HepG2 (cell line): ENCODE results near the gene HNRNPUL2. TPM values are rescaled to one million over a fixed set of nuclear protein-coding genes. Genes with fewer than 3 reads are reported as not detected.

Experiments used
- ATAC-seq: fragments of 200-7000 bp; cut with Tn5 transposase; 3 replicates; pipeline ENCODE4 v1.9.1; 2020; ENCODE audit warnings: mild to moderate bottlenecking, moderate library complexity
- BruUV-seq: library from RNA; stranded (reverse); fragments of 400-500 nt; replicated peaks from 2 replicates; lab custom pipeline; 2021; lab: Mats Ljungman, UMichigan
- CTCF ChIA-PET: fragments of 300-600 bp; formaldehyde crosslinking; extraction: SDS; loops from one replicate; lab custom pipeline; 2021; ENCODE audit warnings: low total read pairs, inconsistent platforms, low intra/inter-chr PET ratio; lab: Yijun Ruan, JAX
- POLR2A ChIA-PET: fragments of 350-600 bp; sonication (Branson Sonifier 250); formaldehyde crosslinking; loops from one replicate; lab custom pipeline; 2020; ENCODE audit warnings: antibody characterized with exemption, inconsistent platforms; lab: Yijun Ruan, JAX
- DNase-seq: peaks from one replicate; pipeline ENCODE4 v3.0.0-alpha.2; 2015; ENCODE audit warnings: low spot score
- FAIRE-seq: peaks from 3 replicates; lab custom pipeline; 2011; peaks lifted over from hg19 to GRCh38; lab: Jason Lieb, UNC
- H2AFZ ChIP-seq: one replicate; pipeline ENCODE4 v1.6.1; 2011; ENCODE audit warnings: low read length, inconsistent platforms
- H3K27ac ChIP-seq: fragments of 300-600 bp; 3 replicates; pipeline ENCODE4 v1.8.0; 2011; ENCODE audit warnings: mixed run types, mild to moderate bottlenecking, mixed read lengths, low read length, inconsistent platforms; ENCODE audit not compliant: insufficient read depth; ENCODE audit errors: extremely low read length
- H3K27me3 ChIP-seq, 2 experiments: fragments of 200-600 bp in 1 of 2; 2 replicates in 1 of 2; 3 replicates in 1 of 2; pipeline versions ENCODE4 v1.6.0 to v1.8.0; 2011; ENCODE audit warnings: low read length in 2 of 2, mild to moderate bottlenecking in 2 of 2, moderate library complexity in 2 of 2, inconsistent platforms in 1 of 2; ENCODE audit not compliant: insufficient read depth in 2 of 2, control insufficient read depth in 1 of 2
- H3K36me3 ChIP-seq, 2 experiments: fragments of 200-600 bp in 1 of 2; replicated peaks in 1 of 2; 2 replicates in 1 of 2; 3 replicates in 1 of 2; pipeline versions ENCODE4 v1.5.1 to v1.8.0; 2011; ENCODE audit warnings: low read length in 2 of 2, inconsistent platforms in 1 of 2; ENCODE audit not compliant: insufficient read depth in 2 of 2, control insufficient read depth in 1 of 2
- H3K4me1 ChIP-seq: 2 replicates; pipeline ENCODE4 v1.5.1; 2012; ENCODE audit warnings: low read length, inconsistent platforms; ENCODE audit not compliant: insufficient read depth
- H3K4me2 ChIP-seq: 2 replicates; pipeline ENCODE4 v1.6.0; 2011; ENCODE audit warnings: low read depth, low read length, inconsistent platforms
- H3K4me3 ChIP-seq, 3 experiments: fragments of 200-600 bp in 1 of 3; sonication (generic), shearing (Covaris generic) in 1 of 3; replicated peaks in 1 of 3; 2 replicates each; pipeline ENCODE4 v1.5.1; 2011 to 2016; ENCODE audit warnings: low read length in 3 of 3, inconsistent platforms in 2 of 3, low read depth in 2 of 3, mild to moderate bottlenecking in 2 of 3, control low read depth in 1 of 3, mixed read lengths in 1 of 3; ENCODE audit not compliant: insufficient read depth in 1 of 3
- H3K79me2 ChIP-seq: one replicate; pipeline ENCODE4 v1.6.1; 2011; ENCODE audit warnings: low read length, inconsistent platforms; ENCODE audit not compliant: insufficient read depth
- H3K9ac ChIP-seq: 2 replicates; pipeline ENCODE4 v1.6.0; 2011; ENCODE audit warnings: mild to moderate bottlenecking, low read depth, low read length, inconsistent platforms; ENCODE audit not compliant: insufficient read depth
- H3K9me3 ChIP-seq: 2 replicates; pipeline ENCODE4 v1.5.1; 2012; ENCODE audit warnings: mild to moderate bottlenecking, low read length
- H4K20me1 ChIP-seq: 2 replicates; pipeline ENCODE4 v1.6.0; 2011; ENCODE audit warnings: inconsistent platforms, mild to moderate bottlenecking, low read length, moderate library complexity; ENCODE audit not compliant: insufficient read depth
- CREB1 ChIP-seq, 2 experiments: fragments of 450-650 bp in 1 of 2; IDR thresholded peaks; 2 replicates each; pipeline ENCODE4 v1.6.1; 2016 to 2017; ENCODE audit warnings: control low read depth in 1 of 2, mild to moderate bottlenecking in 1 of 2, missing compliant biosample characterization in 1 of 2, missing genetic modification characterization in 1 of 2
- KLF11 ChIP-seq: IDR thresholded peaks from 2 replicates; pipeline ENCODE4 v1.6.1; 2016; ENCODE audit warnings: missing compliant biosample characterization
- PHF20 ChIP-seq: sonication (generic); formaldehyde crosslinking; IDR thresholded peaks from 2 replicates; pipeline ENCODE4 v1.5.0; 2020; ENCODE audit warnings: mild to moderate bottlenecking, missing genetic modification reagents
- REPIN1 ChIP-seq: sonication (generic); formaldehyde crosslinking; IDR thresholded peaks from 2 replicates; pipeline ENCODE4 v1.8.0; 2022; ENCODE audit warnings: missing genetic modification reagents, low read depth, mild to moderate bottlenecking, borderline replicate concordance
- SETDB1 ChIP-seq: sonication (generic); formaldehyde crosslinking; IDR thresholded peaks from 2 replicates; pipeline ENCODE4 v1.5.1; 2020; ENCODE audit warnings: missing genetic modification reagents, mild to moderate bottlenecking, borderline replicate concordance
- SNAI1 ChIP-seq: sonication (generic); formaldehyde crosslinking; IDR thresholded peaks from 2 replicates; pipeline ENCODE4 v1.5.0; 2020; ENCODE audit warnings: mild to moderate bottlenecking, missing genetic modification reagents, borderline replicate concordance
- SP1 ChIP-seq, 2 experiments: fragments of 450-650 bp in 1 of 2; sonication (generic) in 1 of 2; formaldehyde crosslinking in 1 of 2; IDR thresholded peaks; 2 replicates each; pipeline versions ENCODE4 v1.4.0 to v1.6.1; 2016 to 2020; ENCODE audit warnings: missing genetic modification reagents in 1 of 2
- ZMYM4 ChIP-seq: sonication (generic); formaldehyde crosslinking; IDR thresholded peaks from 2 replicates; pipeline ENCODE4 v1.8.1; 2023; ENCODE audit warnings: mild to moderate bottlenecking, missing genetic modification reagents
- ZNF564 ChIP-seq: sonication (generic); formaldehyde crosslinking; IDR thresholded peaks from 2 replicates; pipeline ENCODE4 v1.8.1; 2023; ENCODE audit warnings: mild to moderate bottlenecking, missing genetic modification reagents
- ZNF644 ChIP-seq: IDR thresholded peaks from 2 replicates; pipeline ENCODE4 v1.6.1; 2016; ENCODE audit warnings: low read depth
- ZNF792 ChIP-seq: IDR thresholded peaks from 2 replicates; pipeline ENCODE4 v1.6.1; 2016
- WGBS: methylation state at CpG from one replicate; pipeline ENCODE4 v1.1.6; 2017; ENCODE audit warnings: low lambda C conversion rate; 5-methylcytosine and 5-hydroxymethylcytosine counted together
- in situ Hi-C: cut with HindIII; loops from 2 replicates; pipeline ENCODE4 v1.10.0; 2017; ENCODE audit warnings: low pct_unique_long_range_greater_than_20kb; ENCODE audit not compliant: extremely low pct_ligation_motif_present
- intact Hi-C: fragments of 100-400 bp; cut with micrococcal nuclease; formaldehyde crosslinking; loops from one replicate; pipeline ENCODE4 v1.10.0; 2022; ENCODE audit not compliant: unreplicated experiment
- polyA plus RNA-seq, 8 experiments: library from polyadenylated mRNA; depleted of rRNA in 3 of 8; stranded (reverse) in 7 of 8; unstranded in 1 of 8; fragments of >200 nt; fragmentation: Illumina TruSeq in 4 of 8; extraction: Trizol in 4 of 8; gene quantifications; 2 replicates each; pipeline versions ENCODE4 v1.2.1 to v1.2.3, GENCODE V29; 2011 to 2016; ENCODE audit warnings: low read depth in 4 of 8, missing spikeins in 1 of 8, mixed read lengths in 1 of 8; ENCODE audit not compliant: insufficient read depth in 1 of 8
- total RNA-seq, 5 experiments: library from RNA; depleted of rRNA; stranded (reverse); fragments of >200 nt; fragmentation: Illumina TruSeq; extraction: Trizol; gene quantifications; 2 replicates each; pipeline ENCODE4 v1.2.3, GENCODE V29; 2016; ENCODE audit warnings: low read depth in 1 of 5
- TF ChIP-seq, protein P1 (sequence below): sonication (generic); formaldehyde crosslinking; IDR thresholded peaks from 2 replicates; pipeline ENCODE4 v1.5.1; 2020; ENCODE audit warnings: missing genetic modification reagents, mild to moderate bottlenecking, borderline replicate concordance
- TF ChIP-seq, protein P2 (sequence below): sonication (generic); IDR thresholded peaks from 2 replicates; pipeline ENCODE4 v1.6.1; 2016; ENCODE audit warnings: low read depth, borderline replicate concordance
- TF ChIP-seq, protein P3 (sequence below): sonication (generic); formaldehyde crosslinking; IDR thresholded peaks from 2 replicates; pipeline ENCODE4 v1.8.1; 2023; ENCODE audit warnings: mild to moderate bottlenecking, missing genetic modification reagents, borderline replicate concordance
- TF ChIP-seq, protein P4 (sequence below): sonication (generic); formaldehyde crosslinking; IDR thresholded peaks from 2 replicates; pipeline ENCODE4 v1.4.0; 2020; ENCODE audit warnings: low read depth, mild to moderate bottlenecking, missing genetic modification reagents
- TF ChIP-seq, protein P5 (sequence below): sonication (generic); formaldehyde crosslinking; IDR thresholded peaks from 2 replicates; pipeline ENCODE4 v1.8.0; 2022; ENCODE audit warnings: low read depth, missing genetic modification reagents

HNRNPUL2 gene
- total and polyA plus RNA-seq, 2 of the 13 experiments (the other 11 are each of a cell fraction or from before 2014, with no cell fraction given) = 8.4 to 9.6 TPM

DNA sequence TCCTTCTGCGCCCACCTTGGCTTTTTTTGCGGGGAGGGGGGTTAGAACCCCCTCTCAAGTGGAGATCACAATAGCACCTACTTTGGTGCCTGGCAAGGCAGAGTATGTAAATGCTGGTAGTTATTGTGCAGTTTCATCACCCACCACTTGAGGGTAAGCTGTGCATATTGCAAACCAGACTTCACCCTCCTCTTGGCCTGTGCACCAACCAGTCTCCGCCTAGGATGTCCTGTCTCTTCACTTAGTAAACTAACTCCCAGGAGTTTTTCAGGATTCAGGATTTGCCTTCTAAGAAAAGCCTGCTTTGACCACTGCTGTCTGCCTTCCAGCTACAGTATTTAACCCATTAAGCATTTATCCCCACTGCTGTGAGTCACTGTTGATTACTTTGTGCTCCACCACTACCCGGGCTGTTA is 46.4 kb downstream of the HNRNPUL2 start (continued):
- TF ChIP-seq, protein P1, sequence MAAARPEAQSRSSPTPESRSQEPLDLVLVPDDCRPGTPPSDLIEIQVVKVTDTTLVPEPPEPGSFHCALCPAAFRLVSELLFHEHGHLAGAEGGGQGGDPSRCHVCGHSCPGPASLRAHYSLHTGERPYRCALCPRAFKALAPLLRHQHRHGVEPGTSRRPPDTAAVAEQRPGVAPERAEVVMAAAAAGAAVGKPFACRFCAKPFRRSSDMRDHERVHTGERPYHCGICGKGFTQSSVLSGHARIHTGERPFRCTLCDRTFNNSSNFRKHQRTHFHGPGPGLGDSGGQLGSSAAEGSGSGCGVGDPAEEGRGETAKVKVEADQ = no peak
- TF ChIP-seq, protein P2, sequence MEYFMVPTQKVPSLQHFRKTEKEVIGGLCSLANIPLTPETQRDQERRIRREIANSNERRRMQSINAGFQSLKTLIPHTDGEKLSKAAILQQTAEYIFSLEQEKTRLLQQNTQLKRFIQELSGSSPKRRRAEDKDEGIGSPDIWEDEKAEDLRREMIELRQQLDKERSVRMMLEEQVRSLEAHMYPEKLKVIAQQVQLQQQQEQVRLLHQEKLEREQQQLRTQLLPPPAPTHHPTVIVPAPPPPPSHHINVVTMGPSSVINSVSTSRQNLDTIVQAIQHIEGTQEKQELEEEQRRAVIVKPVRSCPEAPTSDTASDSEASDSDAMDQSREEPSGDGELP = no peak
- no peak for TF ChIP-seq ZNF644 (CRISPR knock-in tag)

DNA sequence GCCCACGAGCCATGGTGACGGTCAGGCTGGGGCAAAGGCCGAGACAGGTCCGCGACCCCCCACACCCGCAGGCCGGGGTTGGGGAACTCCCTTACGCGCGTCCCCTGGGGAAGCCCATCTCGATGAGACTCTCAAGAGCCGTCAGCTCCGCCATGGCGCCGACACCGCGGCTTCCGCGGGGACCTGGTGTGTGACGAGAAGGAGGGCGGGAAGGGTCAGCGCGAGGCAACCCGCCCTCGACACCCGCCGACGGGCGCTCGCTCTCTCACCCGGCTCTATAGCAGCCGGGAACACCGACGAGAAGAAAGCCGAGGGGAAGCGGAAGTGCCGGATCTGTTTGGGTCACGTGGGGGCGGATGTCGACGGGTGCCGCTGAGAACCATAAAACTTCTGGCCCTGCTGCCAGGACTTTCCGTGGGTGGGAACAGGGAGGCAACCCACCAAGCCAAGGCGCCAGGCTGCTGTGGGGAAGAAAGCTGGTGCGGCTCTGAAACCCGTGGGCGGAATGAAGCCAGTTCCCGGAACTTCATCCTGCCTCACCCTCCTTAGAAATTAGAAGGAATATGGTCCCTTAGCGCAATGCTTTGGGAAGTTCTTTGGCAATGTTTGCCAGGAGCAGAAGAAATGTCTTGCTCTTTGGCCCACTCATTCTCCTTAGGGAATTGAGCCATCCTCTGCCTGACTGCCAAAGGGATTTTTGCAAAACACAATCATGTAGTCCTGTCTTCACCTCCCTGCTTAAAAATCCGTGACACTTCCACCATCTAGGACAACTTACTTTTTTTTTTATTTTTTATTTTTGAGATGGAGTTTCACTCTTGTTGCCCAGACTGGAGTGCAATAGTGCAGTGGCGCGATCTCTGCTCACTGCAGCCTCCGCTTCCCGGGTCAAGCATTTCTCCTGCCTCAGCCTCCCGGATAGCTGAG is 48.2 kb downstream of the HNRNPUL2 start, which contains the start of gene UBXN1:
Gene UBXN1, minus strand, starts transcription at position 304 of the 927 bp plus-strand sequence. Its CDS starts 150 bp downstream, at position 154.
- ChIA-PET POLR2A (interaction anchor here (1.1 to 3.6 kb wide), 7 partner anchors 9 to 177 kb away, joined by 3 to 54 read pairs (median 19); partner anchors contain the start of genes C11orf98, CSKMT, HNRNPUL2 and LBHD1), CTCF (no interaction called here)
- Histone ChIP-seq H3K4me2 (peak within 1 kb of the TSS; percentile 98), H3K27ac (peak within 1 kb of the TSS; percentile 86), H3K27me3 (no peaks in the 10 kb centered on the region), H3K4me1 (peaks cover 37% of the 10 kb centered on the region), H2AFZ (peak within 1 kb of the TSS; percentile 91), H3K9ac (peak within 1 kb of the TSS; percentile 94), H3K36me3 (peaks cover 0 to 7% of the 10 kb centered on the region in 2 experiments; a peak in 1 of 5 replicates), H3K79me2 (peaks cover 8% of the 10 kb centered on the region), H3K4me3 (peak within 1 kb of the TSS; percentile 88 to 98 (median 94)), H4K20me1 (no peaks in the 10 kb centered on the region), H3K9me3 (no peaks in the 10 kb centered on the region)
- FAIRE-seq (peak; percentile 72), ATAC-seq (peak; percentile 79), DNase-seq (peak; percentile 79)
- intact Hi-C loops = no loop called here
- WGBS = 19% methylated on average over 14 of the region's 55 CpGs
- in situ Hi-C loops = no loop called here
- BruUV-seq = TSS peak; percentile 81
- TF ChIP-seq, protein P3, sequence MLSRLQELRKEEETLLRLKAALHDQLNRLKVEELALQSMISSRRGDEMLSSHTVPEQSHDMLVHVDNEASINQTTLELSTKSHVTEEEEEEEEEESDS (CRISPR knock-in tag) = no peak
- TF ChIP-seq SP1 (IDR thresholded peaks at IDR 0.05) (no peak), SP1 (CRISPR knock-in tag; IDR thresholded peaks at IDR 0.05) (no peak; the same call in 1 of the 2 replicates), ZNF792 (CRISPR knock-in tag) (0 out of 2 replicates have a peak, but pooled peaks have one; percentile 47), CREB1 (IDR thresholded peaks at IDR 0.05) (peak; percentile 17; the same call in 1 of the 2 replicates), CREB1 (CRISPR knock-in tag; IDR thresholded peaks at IDR 0.05) (no peak), ZMYM4 (CRISPR knock-in tag) (peak; percentile 80), SNAI1 (CRISPR knock-in tag) (peak; percentile 79; the same call in 1 of the 2 replicates), KLF11 (CRISPR knock-in tag) (peak; percentile 74), SETDB1 (CRISPR knock-in tag) (no peak), ZNF564 (peak; percentile 61), PHF20 (CRISPR knock-in tag) (peak; percentile 97), REPIN1 (peak; percentile 85; the same call in 1 of the 2 replicates)
- TF ChIP-seq, protein P4, sequence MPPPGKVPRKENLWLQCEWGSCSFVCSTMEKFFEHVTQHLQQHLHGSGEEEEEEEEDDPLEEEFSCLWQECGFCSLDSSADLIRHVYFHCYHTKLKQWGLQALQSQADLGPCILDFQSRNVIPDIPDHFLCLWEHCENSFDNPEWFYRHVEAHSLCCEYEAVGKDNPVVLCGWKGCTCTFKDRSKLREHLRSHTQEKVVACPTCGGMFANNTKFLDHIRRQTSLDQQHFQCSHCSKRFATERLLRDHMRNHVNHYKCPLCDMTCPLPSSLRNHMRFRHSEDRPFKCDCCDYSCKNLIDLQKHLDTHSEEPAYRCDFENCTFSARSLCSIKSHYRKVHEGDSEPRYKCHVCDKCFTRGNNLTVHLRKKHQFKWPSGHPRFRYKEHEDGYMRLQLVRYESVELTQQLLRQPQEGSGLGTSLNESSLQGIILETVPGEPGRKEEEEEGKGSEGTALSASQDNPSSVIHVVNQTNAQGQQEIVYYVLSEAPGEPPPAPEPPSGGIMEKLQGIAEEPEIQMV (CRISPR knock-in tag) = no peak
- TF ChIP-seq, protein P5, sequence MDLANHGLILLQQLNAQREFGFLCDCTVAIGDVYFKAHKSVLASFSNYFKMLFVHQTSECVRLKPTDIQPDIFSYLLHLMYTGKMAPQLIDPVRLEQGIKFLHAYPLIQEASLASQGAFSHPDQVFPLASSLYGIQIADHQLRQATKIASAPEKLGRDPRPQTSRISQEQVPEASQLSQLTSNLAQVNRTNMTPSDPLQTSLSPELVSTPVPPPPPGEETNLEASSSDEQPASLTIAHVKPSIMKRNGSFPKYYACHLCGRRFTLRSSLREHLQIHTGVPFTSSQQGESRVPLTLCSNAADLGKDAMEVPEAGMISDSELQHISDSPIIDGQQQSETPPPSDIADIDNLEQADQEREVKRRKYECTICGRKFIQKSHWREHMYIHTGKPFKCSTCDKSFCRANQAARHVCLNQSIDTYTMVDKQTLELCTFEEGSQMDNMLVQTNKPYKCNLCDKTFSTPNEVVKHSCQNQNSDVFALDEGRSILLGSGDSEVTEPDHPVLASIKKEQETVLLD (CRISPR knock-in tag) = no peak
